HG03097 (cell line): ENCODE measurements around the gene ACSL1.
"Not testable (repeated sequence)": the region's sequence is repeated elsewhere in the genome, so short reads cannot be mapped to it uniquely, and the experiment has no call there.

Experiments
- ATAC-seq: cut with Tn5 transposase; IDR thresholded peaks from one replicate; pipeline ENCODE4 v1.9.1; 2021; ENCODE audit not compliant: unreplicated experiment, low FRiP score

Gene ACSL1

GRCh38 chr4:184792950-184793555 lies 32.7 kb downstream of the ACSL1 start:
- ATAC-seq = no peak

DNA sequence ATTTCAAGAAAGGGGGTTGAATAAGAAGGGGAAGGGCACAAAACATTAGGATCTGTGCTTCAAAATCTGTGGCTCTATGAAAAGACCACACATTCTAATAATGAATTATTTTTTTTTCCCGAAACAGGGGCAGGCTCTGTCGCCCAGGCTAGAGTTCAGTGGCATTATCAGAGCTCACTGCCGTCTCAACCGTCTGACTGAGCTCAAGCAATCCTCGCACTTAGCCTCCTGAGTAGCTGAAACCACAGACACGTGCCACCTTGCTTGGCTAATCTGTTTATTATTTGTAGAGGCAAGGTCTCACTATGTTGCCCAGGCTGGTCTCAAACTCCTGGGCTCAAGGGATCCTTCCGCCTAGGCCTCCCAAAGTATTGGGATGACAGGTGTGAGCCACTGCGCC lies 33.4 kb downstream of the ACSL1 start:
- ATAC-seq = no peak

GRCh38 chr4:184790826-184791225 lies 34.9 kb downstream of the ACSL1 start:
- no peak for ATAC-seq

- ATAC-seq = no peak
These were observed 37.8 kb downstream of the ACSL1 start for GRCh38 chr4:184787766-184788503.

- no peak for ATAC-seq
These were observed 40.0 kb downstream of the ACSL1 start for GRCh38 chr4:184785813-184786212.

GRCh38 chr4:184784628-184785257 lies 41.0 kb downstream of the ACSL1 start:
- ATAC-seq = no peak

DNA sequence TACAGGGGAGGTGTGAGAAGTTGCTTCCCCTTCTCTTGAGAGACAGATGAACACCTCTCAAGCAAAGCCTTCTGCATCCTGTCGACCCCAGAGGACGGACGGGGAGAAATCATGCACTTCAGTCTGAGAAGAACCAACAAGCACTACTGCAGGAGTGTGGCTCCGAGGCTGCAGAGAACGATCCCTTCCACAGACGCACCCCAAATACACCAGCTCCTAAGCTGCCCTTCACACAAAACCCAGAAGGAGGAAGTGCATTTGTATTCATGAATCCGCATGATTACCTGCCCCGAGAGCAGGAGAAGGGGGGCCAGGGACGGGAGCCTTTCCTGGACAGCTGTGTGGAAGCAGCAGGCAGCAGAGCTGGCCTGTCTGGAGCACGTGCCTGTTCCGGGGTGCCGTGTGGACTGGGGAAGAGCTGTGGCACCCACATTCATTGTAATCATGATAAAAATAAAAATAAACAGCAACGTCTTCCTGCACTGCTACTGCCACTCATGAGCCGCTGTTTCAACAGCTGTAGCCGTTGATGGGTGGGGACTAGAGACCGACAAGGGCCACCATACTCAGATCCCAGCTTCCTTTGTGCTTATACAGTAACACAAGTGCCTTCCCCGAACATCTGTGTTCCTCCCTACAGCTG lies 42.9 kb downstream of the ACSL1 start:
- no peak for ATAC-seq

DNA sequence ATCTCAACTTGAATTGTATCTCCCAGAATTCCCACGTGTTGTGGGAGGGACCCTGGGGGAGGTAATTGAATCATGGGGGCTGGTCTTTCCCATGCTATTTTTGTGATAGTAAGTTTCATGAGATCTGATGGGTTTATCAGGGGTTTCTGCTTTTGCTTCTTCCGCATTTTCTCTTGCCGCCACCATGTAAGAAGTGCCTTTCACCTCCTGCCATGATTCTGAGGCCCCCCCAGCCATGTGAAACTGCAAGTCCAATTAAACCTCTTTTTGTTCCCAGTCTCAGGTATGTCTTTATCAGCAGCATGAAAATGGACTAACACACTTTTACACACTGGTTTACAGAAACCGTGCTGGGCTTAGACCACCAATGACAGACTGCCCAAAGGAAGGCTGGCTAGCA lies 46.6 kb downstream of the ACSL1 start:
- not testable (repeated sequence) for ATAC-seq

- no peak for ATAC-seq
These were observed 47.4 kb downstream of the ACSL1 start for GRCh38 chr4:184778325-184778724.

DNA sequence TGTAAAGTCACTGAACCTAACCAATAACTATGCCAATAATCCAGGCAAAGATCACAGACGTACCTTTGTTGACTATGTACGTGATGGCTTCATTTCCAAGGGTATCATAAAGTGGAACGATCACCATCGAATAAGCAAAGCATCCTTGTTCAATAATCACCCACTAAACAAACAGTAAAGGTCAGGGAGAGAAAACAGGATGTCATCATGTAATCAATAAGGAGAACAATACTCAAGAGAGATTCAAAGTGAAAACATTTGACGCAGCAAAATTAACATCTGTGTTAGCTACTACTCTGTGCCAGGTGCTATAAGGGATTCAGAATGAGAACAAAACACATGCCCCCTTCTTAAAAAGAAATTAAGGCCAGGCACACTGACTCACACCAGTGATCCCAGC lies 48.9 kb downstream of the ACSL1 start:
- ATAC-seq = no peak

GRCh38 chr4:184775854-184776555 lies 49.8 kb downstream of the ACSL1 start:
- no peak for ATAC-seq

DNA sequence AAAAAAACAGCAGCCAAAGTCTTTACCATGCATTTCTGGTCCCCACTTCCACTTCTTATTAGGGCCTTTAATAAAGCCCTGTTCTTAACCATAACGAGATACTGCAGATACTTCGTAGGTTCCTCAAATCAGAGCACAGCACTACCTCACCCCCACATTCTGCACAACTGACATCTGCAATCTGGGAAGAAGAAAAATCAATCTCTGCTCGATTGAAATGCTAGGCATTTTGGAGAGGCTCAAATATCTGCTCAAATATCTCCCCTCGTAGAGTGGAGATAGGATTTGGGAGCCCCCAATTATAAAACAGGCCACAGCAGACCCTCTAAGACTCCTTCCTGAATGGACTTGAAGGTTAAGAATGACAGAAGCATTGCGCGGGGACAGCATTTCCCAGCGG lies 51.6 kb downstream of the ACSL1 start:
- ATAC-seq = no peak

GRCh38 chr4:184771416-184771815 lies 54.4 kb downstream of the ACSL1 start:
- no peak for ATAC-seq

DNA sequence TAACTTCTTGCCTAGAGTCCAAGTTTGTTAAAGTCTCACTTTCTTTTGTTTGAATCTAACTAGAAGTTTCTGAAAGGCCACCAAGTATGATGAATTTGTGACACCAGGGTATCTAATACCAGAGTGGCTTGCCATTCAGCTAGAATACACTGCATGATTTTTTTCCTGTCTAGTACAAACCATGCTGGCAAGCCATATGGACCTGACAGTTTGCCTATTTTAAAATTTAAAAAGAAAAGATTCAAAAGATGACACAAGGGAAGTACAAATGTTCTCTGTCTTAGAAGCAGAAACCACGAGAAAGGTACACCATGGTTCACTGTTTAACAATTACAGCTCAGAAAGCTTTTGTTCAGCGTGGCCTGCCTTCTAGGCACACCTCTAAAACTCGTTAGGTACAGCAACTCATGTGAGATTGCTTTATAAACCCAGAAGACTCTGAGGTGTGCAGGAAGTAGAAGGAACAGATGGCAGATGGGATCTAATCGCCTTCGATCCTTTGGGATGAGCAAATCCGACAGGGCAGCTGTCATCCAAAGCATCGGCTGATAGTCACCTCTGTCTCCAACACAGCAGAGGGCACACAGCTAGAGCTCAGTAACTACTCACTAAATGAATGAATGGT lies 56.5 kb downstream of the ACSL1 start:
- ATAC-seq = no peak

- ATAC-seq = no peak
These were observed 57.5 kb downstream of the ACSL1 start for GRCh38 chr4:184768296-184768695.

DNA sequence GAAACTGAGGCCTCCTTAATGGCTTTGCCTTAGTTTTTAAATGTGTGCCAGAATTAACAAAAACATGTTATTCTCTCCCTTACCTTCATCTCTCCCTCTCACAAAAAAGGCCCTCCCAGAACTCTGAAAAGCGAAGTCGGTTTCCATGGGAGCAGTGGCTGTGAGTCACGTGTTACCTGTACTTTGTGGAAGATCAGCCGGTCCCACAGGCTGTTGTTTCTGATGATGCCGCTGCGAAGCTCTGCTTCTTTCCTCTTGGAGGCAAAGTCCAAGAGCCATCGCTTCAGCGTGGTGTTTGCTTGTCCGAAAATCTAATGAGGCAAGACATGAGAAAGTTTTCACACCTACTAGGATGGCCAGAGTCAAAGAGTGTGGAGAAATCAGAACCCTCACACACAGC lies 59.3 kb downstream of the ACSL1 start:
- no peak for ATAC-seq

GRCh38 chr4:184765473-184766340 lies 60.1 kb downstream of the ACSL1 start:
- ATAC-seq = no peak

- ATAC-seq = no peak
These were observed 61.2 kb downstream of the ACSL1 start for GRCh38 chr4:184764601-184765000.

GRCh38 chr4:184763150-184763780 lies 62.5 kb downstream of the ACSL1 start:
- no peak for ATAC-seq
